HCT116 (cell line): ENCODE data around the gene ZRANB1. TPM values are rescaled to one million over a fixed set of nuclear protein-coding genes. Genes with fewer than 3 reads are reported as not detected.

Experiments
- ATAC-seq: fragments of 200-7000 bp; cut with Tn5 transposase; 2 replicates; pipeline ENCODE4 v1.9.1; 2020; ENCODE audit warnings: mild to moderate bottlenecking, moderate library complexity
- Bru-seq: library from RNA; stranded (reverse); fragments of 400-500 nt; gene quantifications from one replicate; lab custom pipeline; 2021; lab: Mats Ljungman, UMichigan
- BruChase-seq, 2 experiments: library from RNA; stranded (reverse); fragments of 400-500 nt; gene quantifications; one replicate each; lab custom pipeline; 2021; lab: Mats Ljungman, UMichigan
- BruUV-seq: library from RNA; stranded (reverse); fragments of 400-500 nt; replicated peaks from 2 replicates; lab custom pipeline; 2021; lab: Mats Ljungman, UMichigan
- CTCF ChIA-PET: fragments of 300-600 bp; sonication (Branson Sonifier 250); formaldehyde crosslinking; loops from one replicate; lab custom pipeline; 2021; ENCODE audit warnings: antibody characterized with exemption; lab: Charles Lee
- POLR2A ChIA-PET: fragments of 300-600, 350-600 bp; sonication (Branson Sonifier 250); formaldehyde crosslinking; loops from one replicate; lab custom pipeline; 2021; ENCODE audit warnings: antibody characterized with exemption; lab: Charles Lee
- RAD21 ChIA-PET, 2 experiments: fragments of 300-600 bp; sonication (Branson Sonifier 250); formaldehyde crosslinking; loops; one replicate each; lab custom pipeline; 2023; ENCODE audit warnings: low total read pairs in 2 of 2; ENCODE audit not compliant: uncharacterized antibody in 2 of 2, unreplicated experiment in 2 of 2, low non-redundant PET in 1 of 2; lab: Charles Lee
- DNase-seq: peaks from one replicate; pipeline ENCODE4 v3.0.0-alpha.2; 2010; ENCODE audit warnings: low read depth, low spot score
- H2AFZ ChIP-seq: fragments of 200-600 bp; shearing (Covaris generic), sonication (generic); 2 replicates; pipeline ENCODE4 v1.6.1; 2017; ENCODE audit warnings: low read depth, mixed run types, mixed read lengths, antibody characterized with exemption, low read length; ENCODE audit not compliant: poor library complexity, severe bottlenecking
- H3K27ac ChIP-seq: 2 replicates; pipeline ENCODE4 v1.5.1; 2012; ENCODE audit warnings: low read depth, low read length
- H3K27me3 ChIP-seq: fragments of 200-600 bp; sonication (generic); 2 replicates; pipeline ENCODE4 v1.6.1; 2016; ENCODE audit warnings: mixed run types, low read length, mixed read lengths; ENCODE audit not compliant: insufficient read depth
- H3K36me3 ChIP-seq, 2 experiments: fragments of 200-500 bp in 1 of 2; fragments of 200-600 bp in 1 of 2; sonication (Bioruptor generic) in 1 of 2; sonication (generic) in 1 of 2; 2 replicates each; pipeline versions ENCODE4 v1.5.1 to v1.6.1; 2014 to 2016; ENCODE audit warnings: low read length in 2 of 2, inconsistent platforms in 1 of 2, mixed read lengths in 1 of 2, mixed run types in 1 of 2; ENCODE audit not compliant: insufficient read depth in 2 of 2, control insufficient read depth in 1 of 2
- H3K4me1 ChIP-seq, 2 experiments: fragments of 200-600 bp in 1 of 2; sonication (generic) in 1 of 2; 2 replicates each; pipeline versions ENCODE4 v1.5.1 to v1.6.1; 2012 to 2017; ENCODE audit warnings: low read length in 2 of 2, inconsistent platforms in 1 of 2, mild to moderate bottlenecking in 1 of 2, mixed read lengths in 1 of 2, mixed run types in 1 of 2, moderate library complexity in 1 of 2; ENCODE audit not compliant: insufficient read depth in 2 of 2, control insufficient read depth in 1 of 2
- H3K4me2 ChIP-seq: fragments of 200-600 bp; sonication (generic); 2 replicates; pipeline ENCODE4 v1.6.1; 2017; ENCODE audit warnings: mixed run types, low read length, mixed read lengths
- H3K4me3 ChIP-seq, 2 experiments: fragments of 200-600 bp in 1 of 2; sonication (generic) in 1 of 2; replicated peaks in 1 of 2; 2 replicates each; pipeline ENCODE4 v1.5.1; 2011 to 2016; ENCODE audit warnings: low read length in 2 of 2, control low read depth in 1 of 2, low read depth in 1 of 2, mild to moderate bottlenecking in 1 of 2, mixed read lengths in 1 of 2, mixed run types in 1 of 2
- H3K79me2 ChIP-seq: fragments of 200-600 bp; sonication (generic); 2 replicates; pipeline ENCODE4 v1.6.1; 2017; ENCODE audit warnings: mild to moderate bottlenecking, mixed run types, low read length, moderate library complexity, mixed read lengths; ENCODE audit not compliant: insufficient read depth
- H3K9ac ChIP-seq: fragments of 200-600 bp; sonication (generic); 2 replicates; pipeline ENCODE4 v1.6.1; 2016; ENCODE audit warnings: low read length, mixed read lengths
- H3K9me2 ChIP-seq: fragments of 200-600 bp; sonication (generic), shearing (Covaris generic); 2 replicates; pipeline ENCODE4 v1.6.1; 2017; ENCODE audit warnings: mixed run types, mild to moderate bottlenecking, moderate library complexity; ENCODE audit not compliant: insufficient read depth
- H3K9me3 ChIP-seq, 2 experiments: fragments of 200-500 bp in 1 of 2; fragments of 200-600 bp in 1 of 2; sonication (Bioruptor generic) in 1 of 2; sonication (generic) in 1 of 2; 2 replicates each; pipeline ENCODE4 v1.6.1; 2014 to 2017; ENCODE audit warnings: low read length in 2 of 2, mixed read lengths in 2 of 2, inconsistent platforms in 1 of 2, low read depth in 1 of 2, mild to moderate bottlenecking in 1 of 2, mixed run types in 1 of 2, moderate library complexity in 1 of 2; ENCODE audit not compliant: control insufficient read depth in 1 of 2, insufficient read depth in 1 of 2
- H4K20me1 ChIP-seq: fragments of 200-600 bp; sonication (generic), shearing (Covaris generic); 2 replicates; pipeline ENCODE4 v1.6.1; 2017; ENCODE audit warnings: mixed run types, mild to moderate bottlenecking, moderate library complexity; ENCODE audit not compliant: insufficient read depth
- CEBPB ChIP-seq: IDR thresholded peaks from 2 replicates; pipeline ENCODE4 v1.6.1; 2012; ENCODE audit warnings: low read depth
- CTCF ChIP-seq, 3 experiments: fragments of 200-600 bp in 1 of 3; sonication (generic) in 1 of 3; IDR thresholded peaks in 2 of 3; conservative IDR thresholded peaks in 1 of 3; 2 replicates each; pipeline ENCODE4 v1.5.1; 2012 to 2017; ENCODE audit warnings: low read depth in 2 of 3, low read length in 2 of 3, antibody characterized with exemption in 1 of 3, borderline replicate concordance in 1 of 3, control low read depth in 1 of 3, mild to moderate bottlenecking in 1 of 3, mixed read lengths in 1 of 3, mixed run types in 1 of 3, moderate library complexity in 1 of 3; ENCODE audit not compliant: insufficient read depth in 1 of 3
- ELF1 ChIP-seq: IDR thresholded peaks from 2 replicates; pipeline ENCODE4 v1.6.1; 2012; ENCODE audit warnings: low read depth, borderline replicate concordance
- FOSL1 ChIP-seq: IDR thresholded peaks from 2 replicates; pipeline ENCODE4 v1.6.1; 2012; ENCODE audit warnings: low read depth
- JUND ChIP-seq: IDR thresholded peaks from 2 replicates; pipeline ENCODE4 v1.6.1; 2012
- MAX ChIP-seq: IDR thresholded peaks from 2 replicates; pipeline ENCODE4 v1.6.1; 2012
- RAD21 ChIP-seq: IDR thresholded peaks from 2 replicates; pipeline ENCODE4 v1.6.1; 2012; ENCODE audit warnings: low read depth, mild to moderate bottlenecking
- REST ChIP-seq: IDR thresholded peaks from 2 replicates; pipeline ENCODE4 v1.6.1; 2012; ENCODE audit warnings: low read depth
- SIN3A ChIP-seq: IDR thresholded peaks from 2 replicates; pipeline ENCODE4 v1.6.1; 2012; ENCODE audit warnings: low read depth
- SP1 ChIP-seq: IDR thresholded peaks from 2 replicates; pipeline ENCODE4 v1.6.1; 2012; ENCODE audit warnings: low read depth
- ZBTB33 ChIP-seq: IDR thresholded peaks from 2 replicates; pipeline ENCODE4 v1.6.1; 2011; ENCODE audit warnings: mild to moderate bottlenecking, low read length, moderate library complexity; ENCODE audit not compliant: insufficient replicate concordance; ENCODE audit errors: extremely low read depth
- ZFX ChIP-seq: fragments of 450-650 bp; IDR thresholded peaks from 2 replicates; pipeline ENCODE4 v1.6.1; 2017
- ZNF274 ChIP-seq: fragments of 200-500 bp; sonication (Bioruptor generic); IDR thresholded peaks from 2 replicates; pipeline ENCODE4 v1.6.1; 2014; ENCODE audit warnings: mild to moderate bottlenecking, low read depth, low read length, inconsistent platforms
- intact Hi-C: fragments of 100-400 bp; cut with micrococcal nuclease; formaldehyde crosslinking; loops from 2 replicates; pipeline ENCODE4 v1.10.0; 2022
- long read RNA-seq: library from polyadenylated mRNA; unstranded; transcript quantifications from one replicate; pipeline ENCODE4 v2.0.0, GENCODE V29; 2021; ENCODE audit not compliant: unreplicated experiment
- polyA plus RNA-seq: library from polyadenylated mRNA; unstranded; fragments of >200 nt; gene quantifications from 2 replicates; pipeline ENCODE4 v1.2.1, GENCODE V29; 2012; ENCODE audit warnings: missing spikeins
- total RNA-seq: library from RNA; stranded (reverse); gene quantifications from one replicate; pipeline ENCODE4 v1.2.1, GENCODE V29; 2021; ENCODE audit not compliant: unreplicated experiment

The ZRANB1 gene
- total RNA-seq (23.9 TPM), Bru-seq, nascent RNA (percentile 91 among the genes with signal in this experiment), BruChase-seq, experiment 1, labeled RNA remaining after a 6-hour chase (percentile 86 among the genes with signal in this experiment), BruChase-seq, experiment 2, labeled RNA remaining after a 2-hour chase (percentile 91 among the genes with signal in this experiment)
- polyA plus RNA-seq, result 9.9 and 10.8 TPM in 2 replicates
- long read RNA-seq, full-length matches to known transcripts, result 4 of 114 reads
- long read RNA-seq, partial matches to known transcripts, result 9 of 114 reads
- long read RNA-seq, other reads (novel, unspliced or antisense), result 101 of 114 reads

GRCh38 chr10:124941823-124942222 lies at the start of gene ZRANB1:
Gene ZRANB1 (plus strand): TSS chr10:124942123. CDS start chr10:124942494, 371 bp downstream.
- Histone ChIP-seq H3K9ac (no peak within 1 kb of the TSS), H3K9me3 (no peaks in the 10 kb centered on the region), H2AFZ (no peak within 1 kb of the TSS), H4K20me1 (peaks cover 31% of the 10 kb centered on the region), H3K4me1 (peaks cover 0 to 6% of the 10 kb centered on the region in 2 experiments; a peak in 1 of 4 replicates), H3K9me2 (no peaks in the 10 kb centered on the region), H3K4me3 (no peak within 1 kb of the TSS), H3K27me3 (no peaks in the 10 kb centered on the region), H3K36me3 (no peaks in the 10 kb centered on the region; a peak in 1 of 4 replicates), H3K79me2 (peaks cover 100% of the 10 kb centered on the region), H3K27ac (no peak within 1 kb of the TSS), H3K4me2 (no peak within 1 kb of the TSS)
- DNase-seq, result no peak
- BruUV-seq, result no TSS peak
- CTCF ChIA-PET, result no interaction called here
- intact Hi-C loops, result loop anchor here (2.0 kb wide), 1 partner anchor 77 kb away; no protein-coding TSS in a partner anchor
- TF ChIP-seq RAD21 (no peak), ZNF274 (no peak), REST (no peak), ZFX (no peak), FOSL1 (no peak), JUND (no peak), SIN3A (no peak), ELF1 (no peak), ZBTB33 (no peak), CEBPB (no peak), SP1 (no peak), CTCF (IDR thresholded peaks at IDR 0.05 in 2 of 3, conservative IDR thresholded peaks at IDR 0.05 in 1 of 3; ENCODE audit: borderline replicate concordance in 1 of 3, insufficient read depth in 1 of 3, low read depth in 2 of 3, low read length in 2 of 3) (no peak), MAX (no peak)
- ATAC-seq, result no peak
- POLR2A ChIA-PET, result no interaction called here
- RAD21 ChIA-PET, result no interaction called here
